CD4-positive, alpha-beta T cell (primary cell): Measurements from ENCODE around the gene MRM3. TPM values are rescaled to one million over a fixed set of nuclear protein-coding genes. Genes with fewer than 3 reads are reported as not detected.
"Not testable (repeated sequence)": the region's sequence is repeated elsewhere in the genome, so short reads cannot be mapped to it uniquely, and the experiment has no call there.

Experiments
- ATAC-seq: fragments of 200-7000 bp; cut with Tn5 transposase; one replicate; pipeline ENCODE4 v1.10.0; 2022; ENCODE audit warnings: mild to moderate bottlenecking; ENCODE audit not compliant: poor library complexity
- CTCF ChIA-PET: fragments of 350-600 bp; sonication (Branson Sonifier 250); formaldehyde crosslinking; loops from one replicate; lab custom pipeline; 2021; ENCODE audit warnings: antibody characterized with exemption, inconsistent platforms; lab: Charles Lee
- POLR2A ChIA-PET: fragments of 350-600 bp; sonication (Branson Sonifier 250); formaldehyde crosslinking; loops from one replicate; lab custom pipeline; 2021; ENCODE audit warnings: antibody characterized with exemption, inconsistent platforms; lab: Charles Lee
- DNase-seq, 14 experiments: peaks; one replicate each; pipeline ENCODE4 v3.0.0-alpha.2; 2013 to 2020; ENCODE audit warnings: mixed read lengths in 2 of 14
- H3K27ac ChIP-seq, 2 donors: one replicate each; pipeline versions ENCODE4 v1.5.1 to v1.7.0; 2013; ENCODE audit warnings: low read length in 2 of 2, low read depth in 1 of 2, mild to moderate bottlenecking in 1 of 2
- H3K27me3 ChIP-seq, 2 experiments: 1 replicate in 1 of 2; 2 replicates in 1 of 2; pipeline versions ENCODE4 v1.6.1 to v1.7.0; 2013; ENCODE audit warnings: low read length in 2 of 2, control low read depth in 1 of 2, mild to moderate bottlenecking in 1 of 2, moderate library complexity in 1 of 2; ENCODE audit not compliant: insufficient read depth in 2 of 2, control insufficient read depth in 1 of 2
- H3K36me3 ChIP-seq: one replicate; pipeline ENCODE4 v1.6.1; 2013; ENCODE audit warnings: low read length, control low read depth; ENCODE audit not compliant: insufficient read depth
- H3K4me1 ChIP-seq: one replicate; pipeline ENCODE4 v1.6.1; 2013; ENCODE audit warnings: low read length, control low read depth; ENCODE audit not compliant: insufficient read depth
- H3K4me3 ChIP-seq: one replicate; pipeline ENCODE4 v1.5.1; 2013; ENCODE audit warnings: mild to moderate bottlenecking, low read length, moderate library complexity
- H3K9me3 ChIP-seq, 2 experiments: 1 replicate in 1 of 2; 2 replicates in 1 of 2; pipeline versions ENCODE4 v1.6.1 to v1.7.0; 2013; ENCODE audit warnings: low read length in 2 of 2, mild to moderate bottlenecking in 2 of 2, control low read depth in 1 of 2, moderate library complexity in 1 of 2; ENCODE audit not compliant: control insufficient read depth in 1 of 2, insufficient read depth in 1 of 2
- H3K27ac Mint-ChIP-seq: one replicate; pipeline ENCODE4 v1.8.0; 2020; ENCODE audit warnings: mixed read lengths
- H3K27me3 Mint-ChIP-seq: one replicate; pipeline ENCODE4 v1.8.0; 2021; ENCODE audit warnings: mixed read lengths
- H3K36me3 Mint-ChIP-seq: one replicate; pipeline ENCODE4 v1.8.0; 2021; ENCODE audit warnings: low read depth, mixed read lengths
- H3K4me1 Mint-ChIP-seq: one replicate; pipeline ENCODE4 v1.8.0; 2021; ENCODE audit warnings: low read depth, mixed read lengths
- H3K4me3 Mint-ChIP-seq: one replicate; pipeline ENCODE4 v1.8.0; 2020; ENCODE audit warnings: mild to moderate bottlenecking, mixed read lengths
- H3K9me3 Mint-ChIP-seq: one replicate; pipeline ENCODE4 v1.8.0; 2020; ENCODE audit warnings: mixed read lengths
- CTCF ChIP-seq: fragments of 200-600 bp; IDR thresholded peaks from one replicate; pipeline ENCODE4 v1.8.0; 2022; ENCODE audit warnings: antibody characterized with exemption, mild to moderate bottlenecking
- intact Hi-C, 2 experiments: fragments of 100-400 bp; cut with DNase I in 1 of 2; cut with micrococcal nuclease in 1 of 2; formaldehyde crosslinking; loops; one replicate each; pipeline versions ENCODE4 v1.15.1 to v1.9.0; 2023 to 2025; cut with DNase I, micrococcal nuclease
- total RNA-seq, 174 experiments: library from RNA in 2 of 174; stranded (reverse) in 2 of 174; gene quantifications; one replicate each; pipeline ENCODE4 v1.2.3 and lab custom pipeline; 2021 to 2026

Gene MRM3
- total RNA-seq, 2 experiments from 2014 or later: 40.8 to 44.1 TPM

GRCh38 chr17:745406-745805, 36.7 kb upstream of the MRM3 start:
- Histone ChIP-seq H3K4me1 (peaks cover 12% of the 10 kb centered on the region), H3K4me3 (no peak overlapping the region), H3K36me3 (peaks cover 52% of the 10 kb centered on the region), H3K27me3 (no peaks in the 10 kb centered on the region), H3K9me3 (no peaks in the 10 kb centered on the region), H3K27ac (no peak overlapping the region)
- Mint-ChIP-seq H3K36me3 (peaks cover 38% of the 10 kb centered on the region), H3K9me3 (no peaks in the 10 kb centered on the region), H3K4me1 (peaks cover 29% of the 10 kb centered on the region), H3K27ac (no peak overlapping the region), H3K27me3 (no peaks in the 10 kb centered on the region), H3K4me3 (no peak overlapping the region)
- no peak for TF ChIP-seq CTCF
- ChIA-PET POLR2A (no interaction called here), CTCF (no interaction called here)
- intact Hi-C loops: no loop called here
- DNase-seq (no peak), ATAC-seq (no peak)

GRCh38 chr17:746181-746580, 36.0 kb upstream of the MRM3 start:
- H3K4me1 Mint-ChIP-seq: peaks cover 35% of the 10 kb centered on the region
- no peak for DNase-seq

GRCh38 chr17:746783-747629, 35.1 kb upstream of the MRM3 start:
- H3K36me3 ChIP-seq: peaks cover 52% of the 10 kb centered on the region

More at GRCh38 chr17:746181-746580, 36.0 kb upstream of the MRM3 start:
- no peaks in the 10 kb centered on the region for H3K27me3 ChIP-seq
- TF ChIP-seq CTCF: no peak
- ATAC-seq: no peak
- no peak overlapping the region for H3K4me3 ChIP-seq
- H3K9me3 Mint-ChIP-seq: no peaks in the 10 kb centered on the region
- POLR2A ChIA-PET: no interaction called here
- no peak overlapping the region for H3K4me3 Mint-ChIP-seq
- H3K9me3 ChIP-seq: no peaks in the 10 kb centered on the region
- peaks cover 18% of the 10 kb centered on the region for H3K4me1 ChIP-seq
- H3K36me3 Mint-ChIP-seq: peaks cover 35% of the 10 kb centered on the region
- H3K27ac ChIP-seq: no peak overlapping the region
- H3K27ac Mint-ChIP-seq: no peak overlapping the region
- intact Hi-C loops: no loop called here
- H3K36me3 ChIP-seq: peaks cover 52% of the 10 kb centered on the region
- CTCF ChIA-PET: no interaction called here
- no peaks in the 10 kb centered on the region for H3K27me3 Mint-ChIP-seq

GRCh38 chr17:748604-749003, 33.5 kb upstream of the MRM3 start:
- Mint-ChIP-seq H3K36me3 (peaks cover 39% of the 10 kb centered on the region), H3K4me1 (peaks cover 44% of the 10 kb centered on the region)
- POLR2A ChIA-PET, H3K9me3 ChIP-seq, H3K4me3 ChIP-seq, H3K4me3 Mint-ChIP-seq, H3K27me3 Mint-ChIP-seq, H3K27me3 ChIP-seq, H3K9me3 Mint-ChIP-seq, DNase-seq, H3K27ac Mint-ChIP-seq, intact Hi-C loops, H3K27ac ChIP-seq, CTCF ChIA-PET, ATAC-seq: not testable (repeated sequence)
- peaks cover 29% of the 10 kb centered on the region for H3K4me1 ChIP-seq
- H3K36me3 ChIP-seq: peaks cover 46% of the 10 kb centered on the region

More at GRCh38 chr17:746783-747629, 35.1 kb upstream of the MRM3 start:
- TF ChIP-seq CTCF: no peak
- peaks cover 34% of the 10 kb centered on the region for H3K36me3 Mint-ChIP-seq
- H3K9me3 Mint-ChIP-seq: no peaks in the 10 kb centered on the region
- H3K27ac Mint-ChIP-seq: no peak overlapping the region
- Histone ChIP-seq H3K9me3 (no peaks in the 10 kb centered on the region), H3K4me3 (no peak overlapping the region), H3K27me3 (no peaks in the 10 kb centered on the region), H3K27ac (no peak overlapping the region), H3K4me1 (peaks cover 23% of the 10 kb centered on the region)
- DNase-seq (no peak), ATAC-seq (no peak)
- intact Hi-C loops: no loop called here
- H3K4me1 Mint-ChIP-seq: peaks cover 35% of the 10 kb centered on the region
- ChIA-PET POLR2A (no interaction called here), CTCF (no interaction called here)
- H3K27me3 Mint-ChIP-seq: no peaks in the 10 kb centered on the region
- H3K4me3 Mint-ChIP-seq: no peak overlapping the region

- Histone ChIP-seq H3K4me1 (peaks cover 29% of the 10 kb centered on the region), H3K36me3 (peaks cover 39% of the 10 kb centered on the region)
- Mint-ChIP-seq H3K36me3 (peaks cover 36% of the 10 kb centered on the region), H3K27ac (peak overlapping the region; percentile 30), H3K4me1 (peaks cover 44% of the 10 kb centered on the region), H3K4me3 (peak overlapping the region; percentile 54)
- CTCF ChIA-PET, POLR2A ChIA-PET, H3K9me3 ChIP-seq, intact Hi-C loops, ATAC-seq, H3K27me3 Mint-ChIP-seq, H3K27ac ChIP-seq, H3K4me3 ChIP-seq, DNase-seq, H3K9me3 Mint-ChIP-seq, H3K27me3 ChIP-seq: not testable (repeated sequence)
Observed at GRCh38 chr17:749359-749758, 32.8 kb upstream of the MRM3 start.
